SW 1271 (cell line): ENCODE measurements around the gene ACER3.
"Not testable (repeated sequence)": the region's sequence is repeated elsewhere in the genome, so short reads cannot be mapped to it uniquely, and the experiment has no call there.

Source experiments
- DNase-seq, 2 experiments: peaks; one replicate each; lab custom pipeline; 2025; lab: John Stamatoyannopoulos, UW

ACER3 gene

DNA sequence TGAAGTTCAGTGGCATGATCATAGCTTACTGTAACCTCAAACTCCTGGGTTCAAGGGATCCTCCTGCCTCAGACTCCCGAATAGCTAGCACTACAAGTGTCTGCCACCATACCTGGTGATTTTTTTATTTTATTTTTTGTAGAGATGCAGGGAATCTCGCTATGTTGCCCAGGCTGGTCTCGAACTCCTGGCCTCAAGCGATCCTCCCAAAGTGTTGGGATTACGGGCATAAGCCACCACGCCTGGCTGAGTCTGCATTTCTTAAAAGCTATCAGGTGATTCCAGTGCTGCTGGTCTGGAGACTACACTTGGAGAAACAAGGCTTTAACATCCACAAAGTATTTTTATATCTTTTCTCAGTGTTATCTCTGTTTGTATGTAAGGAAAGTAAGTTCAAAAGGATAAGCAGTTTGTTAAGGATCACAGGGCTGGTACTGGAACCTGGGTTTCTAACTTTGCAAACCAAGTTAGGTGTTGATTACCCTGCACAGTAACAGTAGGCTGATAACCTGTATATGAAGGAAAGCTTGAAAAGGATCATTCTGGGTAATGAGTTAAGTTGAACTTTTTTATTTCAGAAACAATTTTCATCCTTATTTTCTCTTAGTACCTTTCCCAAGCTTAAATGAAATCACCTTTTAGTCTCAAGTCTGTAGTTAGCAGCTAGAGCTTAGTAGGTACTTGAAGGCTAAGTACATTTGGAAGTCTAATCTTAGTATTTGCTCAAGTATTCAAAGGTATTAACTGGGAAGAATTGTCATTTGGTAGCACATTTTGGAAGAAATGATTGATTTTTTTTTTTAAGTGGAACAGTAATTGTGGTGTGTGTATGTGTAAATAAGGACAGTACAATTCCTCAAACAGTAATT is 12.5 kb downstream of the ACER3 start:
- no peak for DNase-seq

DNA sequence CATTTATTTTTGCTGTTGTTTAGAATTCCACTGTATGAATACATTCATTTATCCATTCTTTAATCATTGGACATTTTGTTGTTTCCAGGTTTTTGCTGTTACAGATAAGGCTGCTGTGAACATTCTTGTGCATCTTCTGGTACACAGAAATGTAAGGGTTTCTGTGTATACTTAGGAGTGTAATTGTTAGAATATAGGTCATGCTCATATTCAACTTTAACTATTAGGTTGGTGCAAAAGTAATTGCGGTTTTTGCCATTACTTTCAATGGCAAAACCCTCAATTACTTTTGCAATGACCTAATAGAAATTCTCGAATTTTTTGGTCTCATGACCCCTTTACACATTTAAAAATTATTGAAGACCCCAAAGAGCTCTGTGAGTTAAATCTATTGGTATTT is 17.3 kb downstream of the ACER3 start:
- DNase-seq: no peak

DNA sequence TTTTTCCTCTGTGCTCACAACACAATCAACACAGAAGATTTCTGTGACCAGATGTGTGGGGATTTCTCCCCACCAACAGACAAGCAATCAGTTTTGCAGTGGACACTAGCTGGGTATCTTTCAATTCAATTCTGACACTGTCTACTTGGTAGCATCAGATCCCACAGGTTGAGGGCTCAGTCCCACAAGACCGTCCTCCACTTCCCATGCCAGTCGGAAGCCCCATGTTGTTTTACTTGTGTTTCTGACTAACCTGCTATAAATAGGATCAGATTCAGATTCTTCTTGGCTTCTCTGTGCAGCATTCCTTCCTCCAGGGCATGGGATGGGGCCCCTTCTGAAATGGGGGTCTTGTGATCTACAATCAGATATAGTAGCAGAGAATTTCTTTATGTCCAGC is 19.6 kb downstream of the ACER3 start:
- no peak for DNase-seq

DNA sequence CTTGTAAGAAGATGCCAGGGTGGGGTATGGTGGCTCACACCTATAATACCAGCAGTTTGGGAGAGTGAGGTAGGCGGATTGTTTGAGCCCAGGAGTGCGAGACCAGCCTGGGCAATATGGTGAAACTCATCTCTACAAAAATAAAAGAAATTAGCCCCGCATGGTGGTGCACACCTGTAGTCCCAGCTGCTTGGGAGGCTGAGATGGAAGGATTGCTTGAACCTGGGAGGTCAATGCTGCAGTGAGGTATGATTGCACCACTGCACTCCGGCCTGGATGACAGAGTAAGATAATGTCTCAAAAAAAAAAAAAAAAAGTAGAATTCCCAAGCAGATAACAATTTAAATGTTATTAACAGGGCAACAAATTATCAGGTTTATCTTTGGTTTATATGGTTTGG is 20.2 kb downstream of the ACER3 start:
- no peak for DNase-seq

DNA sequence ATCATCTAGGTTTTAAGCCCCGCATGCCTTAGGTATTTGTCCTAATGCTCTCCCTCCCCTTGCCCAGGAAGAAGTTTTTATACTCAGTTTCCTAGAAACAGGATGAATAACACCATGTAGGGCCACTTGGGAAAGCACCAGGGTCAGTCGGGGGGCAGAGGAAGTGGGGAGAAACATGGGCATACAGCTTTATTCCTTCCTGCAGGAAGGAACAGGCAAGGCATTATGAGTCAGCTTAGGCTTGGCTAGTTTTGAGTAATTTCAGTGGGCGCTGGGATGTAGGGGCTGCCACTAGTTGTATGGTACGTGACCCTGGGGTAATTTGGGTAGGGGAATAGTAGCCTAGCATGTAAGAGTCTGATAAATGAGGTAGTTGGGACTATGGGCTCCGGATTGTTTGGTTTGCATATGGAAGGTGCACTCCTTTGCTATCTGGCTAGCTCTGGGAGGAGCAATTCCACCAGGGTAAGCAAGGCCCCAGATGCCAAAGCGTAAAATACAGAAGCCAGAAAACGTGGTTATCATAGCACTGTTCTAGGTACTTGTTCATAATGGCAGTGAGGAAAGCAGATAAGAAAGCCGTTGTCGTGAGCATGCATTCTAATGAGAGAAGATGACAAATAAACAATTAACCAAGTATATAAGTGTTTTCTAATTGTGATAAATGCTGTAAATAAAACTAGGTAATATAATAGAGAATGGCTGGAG is 24.8 kb downstream of the ACER3 start:
- DNase-seq: peak; percentile 7 to 65

DNA sequence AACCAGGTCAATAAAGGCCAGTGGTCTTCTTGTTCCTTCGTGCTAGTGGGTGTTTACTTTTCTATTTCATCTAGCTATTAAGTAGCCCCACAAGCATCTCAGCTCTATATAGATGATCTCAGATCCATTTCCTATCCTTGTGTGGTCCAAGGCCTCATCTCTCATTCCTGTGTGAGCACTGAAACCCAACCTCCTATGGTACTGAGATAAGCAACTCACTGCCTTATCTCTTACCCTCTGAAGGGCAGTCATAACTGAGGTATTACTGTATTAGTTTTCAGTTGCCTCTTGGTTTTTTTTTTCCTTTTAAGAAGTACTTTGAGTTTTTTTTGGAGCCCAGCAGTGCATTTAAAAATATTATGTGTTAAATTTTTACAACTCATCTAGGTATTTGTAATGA is 28.3 kb downstream of the ACER3 start:
- no peak for DNase-seq

DNA sequence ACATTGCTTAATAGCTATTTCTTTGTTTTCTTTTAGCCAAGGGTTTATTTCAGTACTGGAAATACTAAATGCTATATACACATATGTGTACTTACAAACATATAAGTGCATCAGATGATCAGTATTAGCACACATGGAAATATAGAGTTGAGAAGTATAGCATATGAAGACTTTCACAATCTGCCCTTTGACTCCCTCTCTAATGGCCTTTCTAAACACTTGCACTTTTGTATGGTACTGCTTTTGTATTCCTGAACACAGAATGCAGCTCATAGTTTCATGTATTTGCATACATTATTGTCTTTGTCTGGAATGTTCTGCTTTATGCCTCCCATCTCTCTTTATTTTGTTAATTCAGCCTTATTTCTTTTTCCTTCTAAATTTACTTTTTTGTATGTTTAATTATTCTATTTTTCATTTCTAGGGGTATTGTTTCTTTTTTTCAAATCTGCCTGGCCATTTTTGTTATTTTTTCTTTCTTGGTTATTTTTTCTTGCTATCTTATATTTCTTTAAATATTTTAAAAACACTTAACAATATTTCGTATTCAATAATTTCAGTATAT is 28.8 kb downstream of the ACER3 start:
- DNase-seq: no peak

DNA sequence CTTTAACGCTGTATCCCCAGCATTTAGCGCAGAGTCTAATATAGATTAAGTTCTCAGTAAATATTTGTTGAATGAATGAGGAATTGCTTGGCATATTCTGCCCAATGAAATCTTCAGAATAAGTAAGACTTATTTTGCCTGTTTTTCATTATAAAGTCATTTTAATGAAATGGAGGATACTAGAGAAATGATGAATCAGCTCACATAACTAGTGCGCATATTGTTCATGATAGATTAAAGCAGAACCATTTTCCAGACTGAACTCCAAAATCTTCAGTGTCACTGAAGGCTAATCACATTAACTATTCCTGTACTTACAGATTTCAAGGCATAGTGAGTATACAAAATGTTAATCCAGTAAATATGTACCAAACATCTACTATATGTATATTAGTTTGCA is 29.6 kb downstream of the ACER3 start:
- no peak for DNase-seq

DNA sequence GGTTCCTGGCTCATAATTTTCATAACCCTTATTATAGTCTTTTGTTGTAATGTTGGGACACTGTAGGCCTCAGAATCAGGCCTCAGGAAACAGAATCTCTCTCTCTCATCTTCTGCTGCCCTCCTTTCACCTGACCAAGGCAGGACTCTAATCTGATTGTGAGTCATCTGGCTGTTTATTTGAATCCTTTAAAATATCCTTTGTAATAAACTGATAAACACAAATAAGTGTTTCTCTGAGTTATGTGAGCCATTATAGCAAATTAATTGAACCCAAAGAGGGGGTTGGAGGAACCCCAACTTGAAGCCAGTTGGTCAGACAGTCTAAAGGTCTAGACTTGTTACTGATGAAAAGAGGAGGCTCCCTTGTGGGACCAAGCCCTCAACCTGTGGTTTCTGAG is 30.6 kb downstream of the ACER3 start:
- no peak for DNase-seq

DNA sequence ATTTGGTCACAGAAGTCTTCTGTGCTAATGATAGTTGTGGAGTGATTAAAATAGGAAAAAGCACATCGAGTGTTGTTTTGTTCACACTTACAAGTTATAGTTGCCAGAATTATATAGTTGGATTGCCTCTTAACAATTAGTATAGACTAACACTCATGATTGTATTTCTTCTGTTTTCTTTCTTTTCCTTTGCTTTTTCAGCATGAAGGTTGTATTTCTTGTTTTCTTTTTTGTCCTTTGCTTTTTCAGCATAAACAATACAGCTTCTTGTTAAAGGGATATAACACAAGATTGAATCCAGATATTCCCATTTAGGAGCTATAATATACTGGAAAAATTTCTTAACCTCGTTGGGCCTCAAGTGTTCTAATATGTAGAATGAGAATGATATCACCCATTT is 31.1 kb downstream of the ACER3 start:
- no peak for DNase-seq

DNA sequence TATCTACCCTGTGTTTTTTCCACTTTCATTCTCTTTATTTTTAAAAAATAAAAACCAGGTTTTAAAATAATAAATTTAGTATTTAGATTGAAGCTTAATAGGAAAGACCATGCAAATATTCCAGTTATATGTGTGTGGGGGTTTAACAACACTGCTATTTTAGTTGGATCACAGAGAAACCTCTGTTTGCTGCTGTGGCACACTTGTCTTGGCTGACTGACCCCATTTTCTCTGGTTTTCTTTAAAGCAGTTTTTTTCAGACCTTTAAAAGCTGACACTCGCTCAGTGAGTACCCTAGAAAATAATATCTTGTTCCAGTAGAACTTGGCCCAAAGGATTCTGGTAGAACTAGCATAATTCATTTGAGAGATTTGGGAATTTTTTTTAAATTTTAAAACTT is 31.6 kb downstream of the ACER3 start:
- DNase-seq: no peak

DNA sequence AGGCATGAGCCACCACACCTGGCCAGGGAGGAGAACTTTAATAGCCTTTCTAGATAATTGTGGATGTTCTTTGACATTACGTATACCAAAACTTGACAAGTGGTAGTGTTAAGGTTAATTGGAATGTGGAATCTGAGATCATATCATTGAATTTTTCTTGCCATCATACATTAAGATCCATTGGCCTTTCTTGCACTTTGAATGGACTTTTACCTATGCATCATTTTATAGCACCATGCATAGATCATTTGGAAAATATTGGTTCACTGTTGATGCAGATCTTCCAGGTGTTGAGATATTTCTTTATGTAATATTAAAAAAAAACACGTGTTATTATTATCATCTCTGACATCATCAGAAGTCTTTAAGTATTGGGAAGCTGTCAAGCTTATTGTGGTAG is 36.5 kb downstream of the ACER3 start:
- no peak for DNase-seq

DNA sequence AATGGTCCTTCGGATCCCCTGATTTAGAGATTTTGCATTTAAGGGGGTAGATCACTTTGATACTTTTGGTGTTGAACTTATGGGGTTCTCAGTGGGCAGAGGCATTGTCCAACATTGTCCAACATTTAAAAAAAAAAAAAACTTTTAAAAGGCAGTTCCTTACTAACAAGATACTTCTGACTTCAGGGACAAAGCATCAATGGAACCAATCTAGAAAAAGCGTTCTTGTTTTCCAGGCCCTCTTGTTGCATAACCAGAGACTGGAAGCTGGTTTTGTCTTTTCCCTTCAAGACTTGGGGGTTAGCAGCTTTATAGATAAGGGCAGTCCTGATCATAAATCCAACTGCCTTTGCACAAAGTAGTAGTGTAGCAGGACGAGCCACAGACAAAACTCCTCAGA is 40.4 kb downstream of the ACER3 start:
- DNase-seq: no peak

DNA sequence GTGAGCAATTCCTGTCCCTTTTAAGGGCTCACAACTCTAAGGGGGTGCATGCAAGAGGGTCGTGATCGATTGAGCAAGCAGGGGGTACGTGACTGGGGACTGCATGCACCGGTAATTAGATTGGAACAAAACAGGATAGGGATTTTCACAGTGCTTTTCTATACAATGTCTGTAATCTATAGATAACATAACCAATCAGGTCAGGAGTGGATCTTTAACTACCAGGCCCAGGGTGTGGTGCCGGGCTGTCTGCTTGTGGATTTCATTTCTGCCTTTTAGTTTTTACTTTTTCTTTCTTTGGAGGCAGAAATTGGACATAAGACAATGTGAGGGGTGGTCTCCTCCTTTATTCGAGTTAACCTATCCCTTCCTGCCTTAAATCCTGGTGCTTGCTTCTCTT is 40.9 kb downstream of the ACER3 start:
- not testable (repeated sequence) for DNase-seq

DNA sequence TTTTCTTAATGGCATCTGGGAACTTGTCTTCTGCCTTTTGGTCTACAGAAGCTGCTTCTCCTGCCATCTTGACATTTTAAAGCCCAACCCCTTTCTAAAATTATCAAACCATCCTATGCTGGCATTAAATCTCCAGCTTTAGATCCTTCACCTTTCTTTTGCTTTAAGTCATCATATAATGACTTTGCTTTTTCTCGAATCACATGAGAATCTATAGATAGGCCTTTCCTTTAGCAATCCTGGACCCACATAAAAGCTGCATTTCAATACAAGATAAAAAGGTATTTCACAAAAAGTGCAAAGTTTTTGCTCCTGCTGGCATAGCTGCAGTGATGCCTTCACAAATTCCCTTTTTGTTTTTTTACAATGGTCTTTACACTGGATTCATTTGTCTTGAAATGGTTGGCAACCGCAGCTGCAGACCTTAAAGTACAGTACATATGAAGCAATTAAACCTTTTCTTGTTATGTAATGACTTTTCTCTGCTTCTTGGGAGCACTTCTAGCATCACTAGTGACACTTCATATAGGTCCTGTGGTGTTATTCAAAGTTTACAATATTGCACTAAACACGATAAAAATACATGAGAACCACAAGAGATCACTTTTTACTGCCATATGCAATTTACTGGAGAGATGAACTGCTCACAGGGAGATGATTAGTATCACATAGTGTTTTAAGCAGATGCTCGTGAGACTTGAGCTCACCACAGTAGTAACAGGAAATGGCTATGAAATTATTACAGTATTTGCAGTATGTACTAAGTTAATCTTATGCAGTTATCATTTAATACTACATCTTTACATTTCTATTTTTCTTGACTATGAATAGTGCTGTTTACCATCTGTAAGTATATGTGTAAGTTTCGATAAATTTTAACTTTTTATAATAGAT is 41.6 kb downstream of the ACER3 start:
- DNase-seq: no peak

DNA sequence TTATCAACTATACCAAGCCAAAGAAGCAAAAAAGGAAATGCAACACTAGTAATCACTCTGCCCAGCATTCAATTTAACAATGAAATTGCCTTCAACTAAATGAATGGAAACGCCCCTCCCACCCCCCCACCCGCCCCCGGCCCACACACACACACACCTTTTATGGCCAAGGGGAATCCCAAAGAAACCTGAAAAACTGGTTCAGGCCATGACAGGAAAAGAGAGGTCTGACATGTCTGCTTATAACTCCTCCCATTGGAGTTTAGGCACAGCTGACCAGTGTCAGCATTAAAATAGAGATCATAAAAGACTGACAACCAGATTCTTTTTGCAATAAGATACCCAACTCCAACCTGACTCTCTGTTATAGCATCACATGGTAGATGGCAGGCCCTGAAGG is 42.6 kb downstream of the ACER3 start:
- DNase-seq: no peak

DNA sequence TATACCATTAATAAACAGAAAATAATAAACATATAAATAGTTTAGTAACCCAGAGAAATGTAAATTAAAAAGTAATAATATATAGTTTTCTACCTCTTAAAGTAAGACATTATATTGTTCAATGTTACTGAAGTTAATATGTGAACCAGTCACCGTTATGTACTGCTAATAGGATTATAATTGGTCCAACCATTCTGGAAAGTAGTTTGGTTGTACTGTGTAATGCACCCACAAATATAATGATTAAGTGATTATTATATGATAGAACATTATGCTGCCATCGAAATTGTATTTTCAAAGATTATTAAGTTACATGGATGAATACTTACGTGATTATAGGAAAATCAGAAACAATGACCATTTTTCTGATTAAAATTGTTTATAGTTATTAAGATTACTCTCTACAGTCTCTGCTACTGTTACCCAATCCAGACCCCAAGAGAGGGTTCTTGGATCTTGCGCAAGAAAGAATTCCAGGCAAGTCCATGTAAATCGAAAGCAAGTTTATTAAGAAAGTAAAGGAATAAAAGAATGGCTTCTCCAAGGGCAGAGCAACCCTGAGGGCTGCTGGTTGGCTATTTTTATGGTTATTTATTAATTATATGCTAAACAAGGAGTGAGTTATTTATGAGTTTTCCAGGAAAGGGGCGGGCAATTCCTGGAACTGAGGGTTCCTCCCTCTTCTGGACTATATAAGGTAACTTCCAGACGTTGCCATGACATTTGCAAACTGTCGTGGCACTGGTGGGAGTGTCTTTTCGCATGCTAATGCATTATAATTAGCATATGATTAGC is 50.1 kb downstream of the ACER3 start:
- DNase-seq: no peak

DNA sequence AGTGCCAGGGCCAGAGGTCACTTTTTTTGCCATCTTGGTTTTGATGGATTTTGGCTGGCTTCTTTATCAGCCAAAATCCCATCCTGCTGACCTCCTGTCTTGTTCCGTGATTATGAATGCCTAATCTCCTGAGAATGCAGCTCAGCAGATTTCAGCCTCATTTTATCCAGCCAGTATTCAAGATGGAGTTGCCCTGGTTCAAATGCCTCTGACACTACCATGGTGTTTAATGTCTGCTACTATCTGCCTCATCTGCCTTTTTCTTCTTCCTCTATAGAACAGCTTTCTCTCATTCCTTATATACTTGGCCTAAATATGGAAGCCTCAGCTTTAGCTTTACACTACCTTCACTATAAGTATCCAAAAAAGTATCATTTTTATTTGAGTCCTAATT is 50.7 kb downstream of the ACER3 start:
- DNase-seq: no peak

DNA sequence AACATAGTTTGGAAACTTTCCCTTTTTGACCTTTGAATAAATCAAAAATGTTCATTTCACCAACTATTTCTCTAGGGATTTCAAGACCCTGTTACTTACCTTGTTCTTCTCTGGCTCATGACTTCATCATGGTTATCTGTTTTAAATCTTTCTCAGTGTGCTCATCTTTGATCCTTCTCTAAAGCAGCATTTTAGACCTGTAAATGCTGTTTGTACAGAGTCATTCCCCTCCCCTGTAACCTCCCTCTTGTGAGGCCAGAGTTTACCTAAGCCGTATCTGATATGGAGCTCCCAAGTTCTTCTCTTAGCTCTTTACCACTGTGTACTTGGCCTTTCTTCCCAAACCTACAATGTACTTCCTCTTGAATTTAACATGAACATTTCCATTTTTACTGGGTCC is 56.0 kb downstream of the ACER3 start:
- DNase-seq: no peak

DNA sequence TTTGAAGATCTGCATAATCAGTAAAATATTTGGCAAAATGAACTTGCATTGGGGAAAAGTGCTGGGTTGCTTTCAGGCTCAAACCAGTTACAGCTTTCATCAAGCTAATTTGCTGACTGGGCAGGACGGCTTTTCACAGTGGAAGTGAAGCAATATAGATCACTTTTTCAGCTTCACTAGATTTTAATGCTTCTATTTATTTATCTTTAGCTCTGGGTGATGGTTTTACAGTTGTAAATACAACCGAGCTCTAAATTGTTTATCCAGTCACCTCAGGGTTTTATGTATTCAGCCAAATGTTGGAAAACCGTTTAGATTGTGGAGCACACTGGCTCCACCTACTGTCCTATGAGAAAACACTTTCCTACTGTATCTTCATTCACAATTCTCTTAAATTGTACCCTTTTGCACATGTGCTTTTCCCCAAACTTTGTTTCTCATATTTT is 58.2 kb downstream of the ACER3 start:
- DNase-seq: peak; percentile 2 to 62

DNA sequence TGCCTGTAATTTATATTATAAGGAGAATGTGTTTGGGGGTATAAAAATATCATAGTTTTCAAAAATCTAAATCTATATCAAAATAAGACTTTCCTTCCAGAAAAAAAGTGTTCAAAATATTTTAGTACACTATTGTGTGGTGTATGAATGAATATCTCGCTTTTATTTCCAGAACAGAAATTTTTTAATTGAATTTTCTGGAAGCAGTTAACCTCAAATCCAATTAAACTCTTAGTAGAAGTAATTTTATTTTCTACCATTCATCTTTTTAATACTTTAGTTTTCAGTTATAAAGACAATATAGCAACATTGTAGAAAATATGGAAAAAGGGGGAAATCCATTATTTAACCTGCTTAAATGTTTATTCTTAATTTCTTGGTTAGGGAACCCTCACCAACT is 58.7 kb downstream of the ACER3 start:
- DNase-seq: no peak
